HG02610 (cell line): ENCODE measurements around the gene GPAT2.
"Not testable (repeated sequence)": the region's sequence is repeated elsewhere in the genome, so short reads cannot be mapped to it uniquely, and the experiment has no call there.

Source experiments
- ATAC-seq: cut with Tn5 transposase; IDR thresholded peaks from one replicate; pipeline ENCODE4 v1.9.1; 2021; ENCODE audit warnings: mild to moderate bottlenecking, moderate library complexity; ENCODE audit not compliant: unreplicated experiment

The GPAT2 gene

DNA sequence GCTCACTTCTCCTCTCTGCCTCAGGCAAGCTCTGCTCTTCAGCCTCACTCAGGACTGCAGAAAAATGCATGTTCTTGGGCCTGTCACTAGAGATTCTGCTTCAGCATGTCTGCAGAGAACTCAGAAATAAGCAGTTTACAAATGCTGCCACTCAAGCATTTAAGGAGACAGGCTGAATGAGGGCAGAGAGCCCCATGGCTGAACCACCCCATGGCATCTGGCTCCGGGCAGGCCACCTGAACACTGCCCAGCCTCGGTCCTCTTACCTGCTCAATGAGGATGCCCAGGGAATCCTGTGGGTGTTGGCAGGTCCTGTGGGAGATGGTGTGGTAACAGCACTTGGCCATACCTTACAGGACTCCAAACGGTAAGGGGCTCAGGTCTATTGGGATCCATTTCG lies 31.2 kb upstream of the GPAT2 start:
- ATAC-seq, result not testable (repeated sequence)

DNA sequence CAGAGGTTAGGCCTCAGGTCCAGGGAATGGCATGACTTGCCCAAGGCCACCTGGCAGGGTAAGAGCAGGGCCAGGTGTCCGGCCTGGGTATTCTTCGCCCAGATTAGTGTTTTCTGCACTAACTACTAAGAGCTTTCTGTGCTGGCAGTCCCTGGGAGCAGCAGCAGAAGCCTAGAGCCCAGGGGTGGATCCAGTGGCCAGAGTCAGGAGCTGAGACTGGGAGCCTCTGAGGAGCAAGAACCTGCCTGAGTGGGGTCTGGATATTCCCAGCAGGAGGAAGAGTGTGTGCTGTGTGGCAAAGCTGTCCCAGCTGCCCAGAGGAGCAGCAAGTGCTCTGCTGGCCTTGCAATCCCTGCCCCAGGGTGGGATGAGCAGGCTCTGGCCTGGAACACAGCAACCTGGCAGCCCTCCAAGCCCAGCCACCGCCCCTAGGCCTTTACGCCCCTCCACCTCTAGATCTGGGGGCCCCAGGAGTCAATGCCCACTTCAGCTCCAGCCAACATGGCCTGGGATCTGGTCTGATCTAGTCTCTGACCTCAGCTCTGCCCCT lies 30.7 kb upstream of the GPAT2 start:
- ATAC-seq, result no peak

DNA sequence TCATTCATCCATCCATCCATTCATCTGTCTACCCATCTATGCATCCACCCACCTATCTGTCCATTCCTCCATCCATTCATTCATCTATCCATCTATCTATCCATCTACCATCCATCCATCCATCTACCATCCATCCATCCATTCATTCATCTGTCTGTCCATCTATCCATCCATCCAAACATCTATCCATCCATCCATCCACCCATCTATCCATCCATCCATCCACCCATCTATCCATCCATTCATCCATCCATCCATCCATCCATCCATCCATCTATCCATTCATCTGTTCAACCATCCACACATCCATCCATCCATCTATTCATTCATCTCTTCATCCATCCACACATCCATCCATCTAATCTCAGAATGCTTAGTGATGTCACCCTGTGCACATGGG lies 30.0 kb upstream of the GPAT2 start:
- not testable (repeated sequence) for ATAC-seq

DNA sequence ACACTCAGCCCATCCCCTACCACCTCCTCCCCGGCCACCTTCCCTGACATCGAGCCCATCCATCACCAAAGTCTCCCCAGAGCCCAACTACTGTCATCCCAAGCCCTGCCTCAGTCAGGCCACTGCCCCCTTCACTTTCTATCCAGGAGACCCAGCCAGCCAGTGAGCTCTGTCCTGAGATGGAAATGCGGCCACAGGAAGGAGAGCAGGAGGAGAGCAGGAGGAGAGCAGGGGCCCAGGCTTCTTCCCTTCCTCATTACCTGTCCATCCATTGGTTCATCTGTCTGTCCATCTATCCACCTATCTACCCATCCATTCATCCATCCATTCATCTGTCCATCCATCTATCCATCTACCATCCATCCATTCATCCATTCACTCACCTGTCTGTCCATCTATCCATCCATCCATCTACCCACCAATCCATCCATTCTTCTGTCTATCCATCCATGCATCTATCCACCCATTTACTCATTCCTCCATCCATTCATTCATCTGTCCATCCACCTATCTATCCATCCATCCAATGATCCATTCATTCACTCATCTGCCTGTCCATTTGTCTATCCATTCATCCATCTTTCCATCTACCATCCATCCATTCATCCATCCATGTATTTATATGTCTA lies 29.4 kb upstream of the GPAT2 start:
- not testable (repeated sequence) for ATAC-seq

DNA sequence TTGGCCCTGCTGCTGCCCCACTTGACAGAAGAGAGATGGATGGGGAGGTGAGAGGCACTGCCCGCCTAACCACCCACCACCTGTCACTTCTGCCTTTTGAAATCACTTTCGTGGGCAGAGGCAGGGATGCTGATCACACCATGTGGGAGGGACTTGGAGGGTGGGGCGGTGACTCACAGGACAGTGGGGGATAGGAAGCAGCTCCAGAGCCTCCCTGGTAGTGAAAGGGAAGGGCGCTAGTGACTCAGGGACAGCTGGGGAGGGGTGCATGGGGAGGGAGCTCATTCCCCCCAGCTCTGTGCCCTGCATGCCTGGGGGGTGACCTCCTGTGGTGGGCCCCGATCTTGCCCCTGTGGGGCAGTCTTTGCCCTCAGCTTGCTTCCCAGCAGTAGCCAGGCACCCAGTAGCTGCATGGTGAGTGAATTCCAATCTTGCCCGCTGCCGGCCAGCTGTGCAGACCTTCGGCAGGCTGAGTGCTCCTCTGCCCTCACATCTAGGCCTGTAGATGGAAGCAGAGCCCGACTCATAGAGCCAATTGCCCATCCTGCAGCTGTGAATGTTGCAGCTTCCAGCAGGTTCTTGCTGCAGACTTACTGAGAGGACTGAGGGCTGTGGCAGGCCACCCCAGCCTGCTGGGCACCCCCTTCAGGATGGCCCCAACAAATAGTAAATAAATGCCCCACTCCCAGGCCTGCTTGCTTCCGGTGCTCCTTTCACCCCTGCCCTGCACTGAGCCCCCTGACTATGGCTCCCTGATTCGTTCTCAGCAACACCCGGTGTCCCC lies 28.6 kb upstream of the GPAT2 start:
- not testable (repeated sequence) for ATAC-seq

DNA sequence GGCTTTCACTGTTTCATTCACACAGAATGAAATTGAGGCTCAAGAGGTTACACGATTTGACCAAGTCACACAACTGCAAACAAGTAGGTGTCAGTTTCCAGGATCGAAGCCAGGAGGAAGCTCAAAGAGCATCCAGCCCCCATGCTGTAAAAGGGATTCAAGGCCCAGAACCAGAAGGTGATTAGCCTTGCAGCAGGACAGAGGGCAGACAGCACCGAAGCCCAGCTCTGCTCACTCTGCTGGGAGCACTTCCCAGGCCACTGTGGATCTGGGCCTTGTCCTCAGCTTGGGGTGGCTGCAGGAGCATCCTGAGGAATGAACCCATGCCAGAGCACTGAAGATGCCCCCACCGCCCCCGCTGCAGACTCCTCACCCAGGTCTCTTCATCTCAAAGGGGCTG lies 27.8 kb upstream of the GPAT2 start:
- not testable (repeated sequence) for ATAC-seq

DNA sequence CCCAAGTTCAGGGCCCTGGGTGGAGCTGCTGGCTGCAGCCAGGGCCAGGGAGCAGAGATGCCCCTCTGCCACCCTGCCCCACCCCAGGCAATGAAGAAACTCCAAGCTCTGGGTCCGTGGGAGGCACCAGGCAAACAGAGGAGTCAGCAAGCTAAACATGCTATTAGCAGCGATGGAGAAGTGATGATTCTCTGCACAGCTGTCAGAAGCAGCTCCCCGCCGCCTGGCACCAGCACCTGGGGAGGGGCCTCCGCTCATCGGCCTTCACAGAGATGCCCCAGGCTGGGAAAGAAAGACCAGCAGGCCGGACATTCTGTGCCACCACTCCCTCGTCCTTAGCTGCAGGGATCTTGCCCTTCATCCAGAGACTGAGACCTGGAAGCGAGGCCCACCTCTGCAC lies 27.2 kb upstream of the GPAT2 start:
- not testable (repeated sequence) for ATAC-seq

DNA sequence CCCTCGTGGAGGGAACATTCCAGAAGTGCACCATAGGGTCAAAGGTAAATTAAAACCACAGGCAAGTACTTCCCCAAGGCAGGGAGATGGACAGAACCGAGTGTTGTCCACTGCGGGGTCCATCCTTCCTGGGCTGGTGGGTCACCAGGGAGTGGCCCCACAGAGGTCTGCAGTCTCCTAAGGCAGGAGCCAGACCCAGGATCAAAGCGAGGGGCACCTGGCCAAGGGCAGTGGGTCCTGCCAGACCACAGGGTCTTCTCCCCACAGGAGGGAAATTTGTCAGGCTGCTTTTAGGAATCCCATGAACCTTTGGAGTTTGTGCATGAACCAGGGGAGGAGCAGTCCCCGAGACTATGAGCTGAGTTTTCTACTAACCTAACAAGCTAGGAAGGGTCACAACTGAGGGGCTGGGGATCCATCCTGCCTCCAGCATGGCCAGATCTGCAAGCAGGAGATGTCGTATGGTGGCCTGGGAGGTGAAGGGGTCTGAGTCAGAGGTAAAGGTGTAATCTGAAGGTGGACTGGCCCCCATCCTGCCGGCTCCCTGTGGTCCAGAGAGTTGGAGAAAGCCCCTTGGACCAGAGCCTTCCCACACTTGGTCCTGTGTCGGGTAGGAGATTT lies 26.6 kb upstream of the GPAT2 start:
- ATAC-seq, result not testable (repeated sequence)

DNA sequence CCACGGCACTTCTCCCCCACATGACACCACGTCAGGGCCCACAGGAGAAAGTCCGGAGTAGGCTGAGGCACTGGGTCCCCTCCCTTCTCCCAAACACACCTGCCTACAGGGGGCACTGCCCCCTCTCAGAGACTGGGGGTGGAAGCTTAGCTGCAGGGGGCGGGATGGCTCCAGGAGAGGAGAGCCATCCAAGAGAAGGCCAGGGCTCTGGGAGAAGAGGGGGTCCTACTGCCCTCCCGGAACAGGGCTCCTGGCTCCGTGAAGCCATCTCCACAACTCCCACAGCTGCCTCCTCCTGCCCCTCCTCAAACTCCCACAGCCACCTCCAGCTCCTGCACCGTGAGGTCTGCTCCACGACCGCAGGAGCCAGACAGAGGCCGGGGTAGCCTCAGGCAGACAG lies 25.6 kb upstream of the GPAT2 start:
- not testable (repeated sequence) for ATAC-seq

DNA sequence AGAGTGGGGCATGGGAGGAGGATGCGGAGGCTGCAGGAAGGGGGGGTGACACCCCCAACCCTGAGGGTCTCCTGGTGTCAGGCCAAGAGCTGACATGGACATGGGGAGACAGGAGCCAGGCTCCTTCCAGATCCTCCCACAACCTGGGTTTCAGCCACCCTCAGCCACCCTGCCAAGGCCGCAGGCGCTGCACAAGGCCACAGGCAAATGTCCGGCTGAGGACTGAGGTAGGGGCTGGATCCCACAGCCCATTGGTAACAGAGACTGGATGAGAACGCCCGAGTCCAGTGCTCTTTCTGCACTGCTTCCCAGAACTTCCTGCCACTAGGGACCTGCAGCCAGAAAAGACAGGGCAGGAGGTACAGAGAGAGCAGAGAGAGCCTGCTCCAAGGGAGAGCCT lies 24.7 kb upstream of the GPAT2 start:
- not testable (repeated sequence) for ATAC-seq

DNA sequence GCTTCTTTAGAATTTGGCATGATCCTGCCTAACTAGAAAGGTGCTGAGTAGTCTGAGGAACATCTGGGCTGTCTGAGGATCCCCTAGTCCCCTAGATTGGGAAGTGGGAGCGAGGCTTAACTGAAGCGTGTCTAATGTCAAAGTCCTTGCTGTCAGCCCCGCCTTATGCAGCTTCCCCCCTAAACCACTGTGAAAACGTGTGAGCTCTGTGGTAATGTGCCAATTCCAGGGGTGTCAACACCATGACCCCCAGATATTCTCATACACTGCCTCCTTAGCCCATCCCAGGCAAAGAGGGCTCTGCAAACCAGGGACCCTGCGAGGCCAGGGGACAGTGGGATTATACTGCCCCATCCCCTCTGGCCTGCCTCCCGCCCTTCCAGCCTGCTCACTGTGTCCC lies 21.1 kb upstream of the GPAT2 start:
- ATAC-seq, result not testable (repeated sequence)

DNA sequence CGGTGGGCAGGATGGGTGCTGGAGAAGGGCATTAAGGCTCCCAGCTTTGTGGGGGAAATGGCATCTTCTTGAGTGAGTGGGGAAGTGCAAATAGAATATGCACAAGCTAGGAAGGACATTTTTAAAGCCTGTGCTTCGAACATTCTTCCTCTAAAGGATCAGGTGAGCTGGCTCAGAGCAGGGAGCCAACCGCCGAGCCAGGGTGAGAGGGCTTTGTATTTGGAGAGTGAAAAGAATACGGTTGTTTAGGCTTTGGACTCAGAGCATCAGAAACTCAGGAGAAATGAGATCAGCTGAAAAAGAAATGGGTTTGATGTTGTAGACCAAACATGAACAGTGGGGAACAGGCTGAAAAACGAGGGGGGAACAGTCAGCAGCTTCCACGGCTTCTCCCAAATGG lies 19.8 kb upstream of the GPAT2 start:
- not testable (repeated sequence) for ATAC-seq

DNA sequence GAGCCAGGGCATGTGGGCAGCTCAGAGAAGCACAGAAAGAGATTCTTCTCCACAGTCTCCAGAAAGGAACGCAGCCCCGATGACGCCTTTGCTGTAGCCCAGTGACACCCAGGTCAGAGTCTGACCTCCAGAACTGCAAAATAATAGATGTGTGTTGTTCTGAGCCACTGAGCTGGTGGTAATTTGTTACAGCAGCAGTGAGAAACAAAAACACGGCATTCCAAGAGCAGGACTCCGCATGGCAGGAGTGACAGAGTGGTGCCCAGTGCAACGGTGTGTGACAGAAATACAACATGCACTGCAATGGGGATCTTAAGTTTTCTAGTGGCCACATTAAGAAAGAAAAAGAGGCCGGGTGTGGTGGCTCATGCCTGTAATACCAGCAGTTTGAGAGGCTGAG lies 18.7 kb upstream of the GPAT2 start:
- not testable (repeated sequence) for ATAC-seq

DNA sequence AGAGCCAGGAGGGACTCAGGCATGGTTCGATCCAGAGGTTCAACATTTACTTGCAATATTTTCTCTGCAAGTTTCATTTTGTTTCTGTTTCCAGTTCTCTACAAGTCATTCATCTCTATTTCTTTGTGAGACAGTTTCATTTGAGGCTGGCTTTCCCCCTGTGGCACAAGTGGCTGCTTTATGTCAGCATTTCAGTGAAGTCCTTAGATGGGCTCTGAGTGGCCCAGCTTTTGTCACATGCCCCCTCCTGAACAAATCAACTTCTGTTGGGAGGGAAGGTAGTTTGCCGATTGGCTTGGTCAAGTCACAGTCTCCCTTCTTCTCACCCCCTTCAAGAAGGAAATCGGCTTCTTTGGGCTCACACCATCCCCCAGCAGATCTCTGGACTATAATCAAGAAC lies 17.9 kb upstream of the GPAT2 start:
- not testable (repeated sequence) for ATAC-seq

DNA sequence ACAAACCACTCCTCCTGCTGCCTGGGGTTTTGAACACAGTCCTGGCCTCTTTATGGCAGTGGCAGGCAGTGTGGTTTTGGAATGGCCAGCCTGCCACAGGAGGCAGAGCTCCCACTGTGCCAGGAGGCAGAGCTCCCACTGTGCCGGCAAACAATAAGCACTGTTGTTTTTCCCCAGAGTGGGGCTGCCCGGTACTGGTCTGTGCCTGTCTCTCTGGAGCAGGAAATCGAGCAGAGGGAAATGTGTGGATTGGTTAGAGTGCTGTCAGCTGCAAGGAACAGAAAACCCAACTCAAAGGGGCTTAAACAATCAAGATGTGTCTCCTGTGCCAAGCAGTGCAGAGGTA lies 15.2 kb upstream of the GPAT2 start:
- not testable (repeated sequence) for ATAC-seq

DNA sequence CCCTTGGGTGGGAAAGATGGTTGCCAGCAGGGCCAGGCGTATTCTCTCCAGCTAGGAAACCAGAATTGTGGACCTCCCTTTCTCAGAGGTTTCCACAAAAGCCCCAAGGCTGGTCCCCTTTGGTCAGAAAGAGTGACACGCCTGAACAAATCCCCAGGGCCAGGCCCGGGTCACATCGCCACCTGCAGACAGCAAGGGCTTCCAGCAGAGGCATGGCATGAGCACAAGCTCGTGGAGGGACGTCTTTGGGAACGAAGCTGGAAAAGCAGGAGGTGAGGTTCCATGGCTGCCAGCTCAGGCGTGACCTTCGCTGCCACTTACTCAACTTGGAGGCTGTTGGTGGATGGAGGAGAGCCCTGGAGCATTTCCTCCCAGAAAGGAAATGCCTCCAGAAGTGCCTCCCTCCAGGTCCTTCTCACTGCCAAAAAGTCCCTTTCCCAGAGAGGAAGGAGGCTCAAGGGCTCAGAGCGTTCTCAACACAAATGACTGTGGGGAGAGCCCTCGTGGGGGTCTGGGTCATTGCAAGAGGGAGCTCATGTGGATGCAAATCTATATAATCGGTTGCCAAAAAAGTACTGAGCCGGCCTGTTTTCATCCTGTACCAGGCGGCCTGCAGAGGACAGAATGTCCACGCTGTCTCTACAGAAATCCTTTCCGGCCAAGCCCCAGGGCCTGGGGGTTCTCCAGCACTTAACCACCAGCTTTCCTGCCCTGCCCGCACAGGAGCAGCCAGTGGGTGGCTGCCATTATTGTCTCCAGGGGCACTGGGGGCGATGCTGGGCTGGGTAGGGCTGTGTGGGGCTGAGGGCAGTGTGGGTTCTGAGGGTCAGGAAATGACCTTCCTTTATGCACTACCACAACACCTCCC lies 14.6 kb upstream of the GPAT2 start:
- not testable (repeated sequence) for ATAC-seq

DNA sequence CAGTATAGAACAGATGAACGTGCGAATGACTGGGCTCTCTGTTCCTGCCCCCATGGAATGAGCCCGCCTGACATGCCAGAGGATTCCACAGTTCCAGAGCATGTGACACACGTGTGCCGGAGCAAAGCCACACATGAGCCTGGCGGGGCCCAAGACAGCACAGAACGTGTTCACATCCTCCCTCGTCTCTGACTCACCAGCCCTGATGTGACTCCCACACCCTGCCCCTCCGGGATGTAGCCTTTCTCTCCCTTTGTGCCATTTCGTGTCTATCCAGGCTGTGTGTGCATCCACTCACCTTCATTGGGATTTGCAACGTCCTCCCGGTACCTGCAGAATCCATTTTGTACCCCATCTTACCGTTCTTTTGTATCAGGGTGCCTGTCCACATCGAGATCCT lies 838 bp upstream of the GPAT2 start:
- not testable (repeated sequence) for ATAC-seq

DNA sequence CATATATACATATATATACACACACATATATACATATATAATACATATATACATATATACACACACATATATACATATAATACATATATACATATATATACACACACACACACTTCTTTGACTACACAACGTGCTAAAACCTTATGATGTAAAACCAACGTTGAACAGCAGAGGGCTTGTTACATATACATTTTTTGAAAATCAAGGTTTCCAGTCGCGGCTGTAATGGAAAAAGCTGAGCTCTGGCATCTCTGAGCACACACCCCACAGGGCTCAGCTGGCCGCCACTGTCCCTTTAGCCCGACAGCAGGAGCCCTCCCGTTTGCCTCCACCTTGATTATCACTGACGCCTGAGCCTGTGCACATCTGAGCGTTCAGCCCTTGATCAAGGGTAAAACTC lies 719 bp downstream of the GPAT2 start:
- ATAC-seq, result not testable (repeated sequence)

DNA sequence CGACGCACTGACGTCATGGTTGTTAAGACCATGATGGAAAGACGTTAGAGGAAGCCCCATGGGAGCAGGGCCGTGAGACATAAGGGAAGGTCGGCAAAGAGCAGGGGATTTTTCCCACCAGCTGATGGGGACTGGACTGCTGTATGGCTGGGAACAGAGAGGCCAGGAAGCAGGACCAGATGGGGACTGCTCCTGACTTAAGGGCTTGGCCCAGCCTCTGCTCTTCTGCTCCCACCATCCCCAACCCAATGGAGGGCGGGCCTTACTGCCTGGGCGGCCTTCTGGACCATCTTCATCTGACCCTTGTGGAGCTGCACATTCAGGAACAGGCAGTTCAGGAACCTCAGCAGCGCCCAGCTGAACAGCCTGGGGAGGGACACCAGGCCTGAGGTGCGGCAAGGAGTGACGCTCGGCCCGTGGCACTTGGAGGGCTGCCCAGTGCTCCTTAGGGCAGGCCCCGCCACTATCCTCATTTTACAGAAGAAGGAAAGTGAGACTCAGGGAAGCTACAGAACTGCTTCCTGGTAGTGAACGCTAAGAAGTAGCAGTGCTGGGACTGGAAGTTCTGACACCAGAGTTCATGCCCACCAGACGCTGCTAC lies 6.9 kb downstream of the GPAT2 start:
- ATAC-seq, result not testable (repeated sequence)

DNA sequence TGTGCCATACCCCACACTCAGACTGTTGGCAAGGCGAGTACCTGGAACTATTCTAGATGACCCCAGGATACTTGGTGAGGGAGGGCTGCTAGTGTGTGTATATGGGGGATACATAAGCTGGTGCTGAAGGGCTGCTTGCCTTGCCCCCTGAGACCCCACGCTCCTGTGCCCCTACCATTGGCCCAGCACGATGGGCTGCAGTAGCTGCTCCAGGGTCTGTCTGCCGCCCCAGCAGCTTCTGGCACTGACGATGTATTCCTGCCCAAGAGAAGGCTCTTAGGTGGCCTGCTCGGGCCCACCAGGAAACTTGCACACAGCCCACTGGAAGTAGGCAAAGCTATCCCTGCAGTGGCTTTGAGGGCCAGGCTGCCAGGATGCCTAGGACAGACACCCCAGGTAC lies 9.0 kb downstream of the GPAT2 start:
- not testable (repeated sequence) for ATAC-seq

DNA sequence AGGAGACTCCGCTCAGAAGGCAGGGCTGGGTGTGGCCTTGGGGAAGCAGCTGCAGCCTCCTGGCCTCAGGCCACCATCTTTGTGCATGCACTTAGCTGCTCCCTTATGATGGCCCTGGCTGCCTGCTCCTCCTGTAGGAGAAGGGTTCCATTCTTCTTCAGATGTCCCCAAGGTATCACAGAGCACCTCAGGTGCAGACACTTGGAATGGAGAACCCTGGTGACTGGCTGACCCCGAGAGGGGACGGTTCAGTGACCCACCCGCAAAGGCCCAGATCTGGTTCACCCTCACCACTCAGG lies 9.6 kb downstream of the GPAT2 start:
- no peak for ATAC-seq
